Left ventricle myocardium inferior (tissue), 1 donor: ENCODE results near the gene LRRC40. TPM values are rescaled to one million over a fixed set of nuclear protein-coding genes. Genes with fewer than 3 reads are reported as not detected.

Source experiments
- DNase-seq: peaks from one replicate; pipeline ENCODE4 v3.0.0-alpha.2; 2020
- H3K27ac ChIP-seq: fragments of 200-600 bp; replicated peaks from 2 replicates; pipeline ENCODE4 v1.8.0; 2021
- H3K27me3 ChIP-seq: fragments of 200-600 bp; 2 replicates; pipeline ENCODE4 v1.8.0; 2021; ENCODE audit warnings: low read depth
- H3K36me3 ChIP-seq: fragments of 200-600 bp; 2 replicates; pipeline ENCODE4 v1.8.0; 2021
- H3K4me1 ChIP-seq: fragments of 200-600 bp; 2 replicates; pipeline ENCODE4 v1.8.0; 2021
- H3K4me3 ChIP-seq: fragments of 200-600 bp; 2 replicates; pipeline ENCODE4 v1.8.0; 2021; ENCODE audit warnings: mild to moderate bottlenecking, moderate library complexity
- H3K9me3 ChIP-seq: fragments of 200-600 bp; replicated peaks from 2 replicates; pipeline ENCODE4 v1.8.0; 2021
- CTCF ChIP-seq: fragments of 200-600 bp; IDR thresholded peaks from 2 replicates; pipeline ENCODE4 v1.8.0; 2021; ENCODE audit warnings: antibody characterized with exemption, mild to moderate bottlenecking, borderline replicate concordance
- intact Hi-C: fragments of 100-400 bp; cut with micrococcal nuclease; formaldehyde crosslinking; loops from one replicate; pipeline ENCODE4 v1.11.0; 2022
- total RNA-seq: library from RNA; stranded (reverse); fragmentation: NEBNext Ultra II Directional; extraction: Animal tissue kit (Norgen Biotek cat#: 25700); gene quantifications from one replicate; pipeline ENCODE4 v1.2.1, GENCODE V29; 2021
- donor health status: DM: no; HTN: yes; CAD: no; lungs with severe emphysema.

Gene LRRC40
- total RNA-seq, 1 donor from 2014 or later, result 9.0 TPM

- TF ChIP-seq CTCF, result no peak
- no peaks in the 10 kb centered on the region for H3K9me3 ChIP-seq
- intact Hi-C loops, result no loop called here
- H3K4me1 ChIP-seq, result peaks cover 64% of the 10 kb centered on the region
- H3K27ac ChIP-seq, result no peak overlapping the region
- peak overlapping the region; percentile 70 for H3K4me3 ChIP-seq
- H3K27me3 ChIP-seq, result no peaks in the 10 kb centered on the region
- peaks cover 6% of the 10 kb centered on the region for H3K36me3 ChIP-seq
- DNase-seq, result no peak
Measured at GRCh38 chr1:70204139-70204538, 1.2 kb downstream of the LRRC40 start.

DNA sequence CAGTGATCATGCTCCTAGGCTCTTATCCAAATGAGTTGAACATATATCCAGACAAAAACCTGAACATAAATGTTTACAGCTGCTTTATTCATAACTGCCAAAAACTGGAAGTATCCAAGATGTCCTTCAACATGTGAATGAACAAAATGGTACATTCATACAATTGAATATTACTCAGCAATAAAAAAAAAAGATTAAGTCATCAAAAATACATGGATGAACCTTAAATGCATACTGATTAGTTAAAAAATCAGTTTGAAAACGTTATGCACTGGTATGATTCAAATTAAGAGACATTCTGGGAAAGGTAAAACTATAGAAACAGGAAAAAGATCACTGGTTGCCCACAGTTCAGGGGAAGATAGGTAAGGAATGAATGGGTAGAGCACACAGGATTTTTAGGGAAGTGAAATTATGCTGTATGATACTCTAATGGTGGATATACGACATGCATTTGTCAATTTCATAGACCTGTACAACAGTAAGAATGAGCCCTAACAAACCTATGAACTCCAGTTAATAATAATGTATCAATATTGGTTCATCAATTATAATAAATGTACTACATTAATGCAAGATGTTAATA lies 3.1 kb downstream of the LRRC40 start:
- Histone ChIP-seq H3K36me3 (no peaks in the 10 kb centered on the region), H3K4me3 (no peak overlapping the region), H3K27me3 (no peaks in the 10 kb centered on the region), H3K4me1 (peaks cover 46% of the 10 kb centered on the region), H3K9me3 (no peaks in the 10 kb centered on the region), H3K27ac (no peak overlapping the region)
- no peak for TF ChIP-seq CTCF
- intact Hi-C loops, result no loop called here
- DNase-seq, result no peak

- no peaks in the 10 kb centered on the region for H3K36me3 ChIP-seq
- H3K9me3 ChIP-seq, result no peaks in the 10 kb centered on the region
- intact Hi-C loops, result no loop called here
- no peak for DNase-seq
- H3K27ac ChIP-seq, result no peak overlapping the region
- peaks cover 30% of the 10 kb centered on the region for H3K4me1 ChIP-seq
- no peaks in the 10 kb centered on the region for H3K27me3 ChIP-seq
- H3K4me3 ChIP-seq, result no peak overlapping the region
- TF ChIP-seq CTCF, result no peak
Measured at GRCh38 chr1:70200065-70200464, 5.3 kb downstream of the LRRC40 start.

DNA sequence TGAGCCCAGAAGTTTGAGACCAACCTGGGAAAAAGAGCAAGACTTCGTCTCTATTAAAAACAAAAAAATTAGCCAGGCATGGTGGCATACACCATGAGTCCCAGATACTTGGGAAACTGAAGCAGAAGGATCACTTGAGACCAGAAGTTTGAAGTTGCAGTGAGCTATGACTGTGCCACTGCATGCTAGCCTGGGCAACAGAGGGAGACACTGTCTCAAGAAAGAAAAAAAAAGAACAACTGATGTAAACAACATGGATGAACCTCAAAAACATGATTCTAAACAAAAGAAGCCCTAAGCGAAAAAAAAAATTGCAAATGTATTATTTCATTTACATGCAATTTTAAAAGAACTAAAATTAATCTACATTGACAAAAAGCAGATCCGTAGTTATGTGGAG lies 9.0 kb downstream of the LRRC40 start:
- Histone ChIP-seq H3K27ac (no peak overlapping the region), H3K4me1 (no peaks in the 10 kb centered on the region), H3K36me3 (no peaks in the 10 kb centered on the region), H3K27me3 (no peaks in the 10 kb centered on the region), H3K9me3 (peaks cover 5% of the 10 kb centered on the region), H3K4me3 (no peak overlapping the region)
- no peak for TF ChIP-seq CTCF
- intact Hi-C loops, result no loop called here
- no peak for DNase-seq

- no peak for DNase-seq
- Histone ChIP-seq H3K4me1 (no peaks in the 10 kb centered on the region), H3K9me3 (peaks cover 5% of the 10 kb centered on the region), H3K27ac (no peak overlapping the region), H3K27me3 (no peaks in the 10 kb centered on the region), H3K4me3 (no peak overlapping the region), H3K36me3 (no peaks in the 10 kb centered on the region)
- intact Hi-C loops, result no loop called here
- TF ChIP-seq CTCF, result no peak
Measured at GRCh38 chr1:70195342-70195741, 10.0 kb downstream of the LRRC40 start.
